GM18520 (cell line): ENCODE data around the gene NYNRIN.
"Not testable (repeated sequence)": the region's sequence is repeated elsewhere in the genome, so short reads cannot be mapped to it uniquely, and the experiment has no call there.

Experiments used
- ATAC-seq: cut with Tn5 transposase; IDR thresholded peaks from one replicate; pipeline ENCODE4 v1.9.1; 2021; ENCODE audit not compliant: unreplicated experiment

Gene NYNRIN

GRCh38 chr14:24369907-24370687, 28.7 kb upstream of the NYNRIN start:
- ATAC-seq: no peak

- no peak for ATAC-seq
These were observed 28.1 kb upstream of the NYNRIN start for GRCh38 chr14:24370748-24371147.

- ATAC-seq: not testable (repeated sequence)
These were observed 27.2 kb upstream of the NYNRIN start for GRCh38 chr14:24371605-24372004.

GRCh38 chr14:24372701-24373416, 25.9 kb upstream of the NYNRIN start:
- ATAC-seq: no peak

- ATAC-seq: no peak
These were observed 22.2 kb upstream of the NYNRIN start for GRCh38 chr14:24376448-24377070.

- ATAC-seq: no peak
These were observed 21.7 kb upstream of the NYNRIN start for GRCh38 chr14:24377126-24377525.

- ATAC-seq: no peak
These were observed 21.1 kb upstream of the NYNRIN start for GRCh38 chr14:24377657-24378056.

- ATAC-seq: no peak
These were observed 20.5 kb upstream of the NYNRIN start for GRCh38 chr14:24378327-24378726.

GRCh38 chr14:24378981-24379906, 19.6 kb upstream of the NYNRIN start:
- ATAC-seq: no peak

GRCh38 chr14:24379907-24380730, 18.7 kb upstream of the NYNRIN start:
- ATAC-seq: no peak

GRCh38 chr14:24381363-24382063, 17.3 kb upstream of the NYNRIN start:
- ATAC-seq: no peak

- ATAC-seq: no peak
These were observed 16.8 kb upstream of the NYNRIN start for GRCh38 chr14:24382064-24382371.

- ATAC-seq: no peak
These were observed 14.6 kb upstream of the NYNRIN start for GRCh38 chr14:24384169-24384568.

- no peak for ATAC-seq
These were observed 13.3 kb upstream of the NYNRIN start for GRCh38 chr14:24385524-24385923.

- no peak for ATAC-seq
These were observed 11.8 kb upstream of the NYNRIN start for GRCh38 chr14:24387009-24387345.

GRCh38 chr14:24387579-24387978, 11.2 kb upstream of the NYNRIN start:
- not testable (repeated sequence) for ATAC-seq

GRCh38 chr14:24388474-24389179, 10.2 kb upstream of the NYNRIN start:
- ATAC-seq: no peak

GRCh38 chr14:24389226-24389848, 9.5 kb upstream of the NYNRIN start:
- no peak for ATAC-seq
